Mesendoderm (in vitro differentiated cells): ENCODE data around the gene GAS6.
"Not testable (repeated sequence)": the region's sequence is repeated elsewhere in the genome, so short reads cannot be mapped to it uniquely, and the experiment has no call there.

Experiments used
- DNase-seq: peaks from one replicate; pipeline ENCODE4 v3.0.0; 2013
- H2AK5ac ChIP-seq: 2 replicates; pipeline ENCODE4 v1.6.1; 2013; ENCODE audit warnings: low read length, inconsistent platforms
- H2BK120ac ChIP-seq: 2 replicates; pipeline ENCODE4 v1.6.1; 2013; ENCODE audit warnings: low read depth, mild to moderate bottlenecking, low read length, moderate library complexity, mixed read lengths
- H2BK15ac ChIP-seq: replicated peaks from 2 replicates; pipeline ENCODE4 v1.6.1; 2013; ENCODE audit warnings: low read depth, mild to moderate bottlenecking, moderate library complexity
- H2BK5ac ChIP-seq: 2 replicates; pipeline ENCODE4 v1.6.1; 2013; ENCODE audit warnings: low read length, inconsistent platforms
- H3K18ac ChIP-seq: 2 replicates; pipeline ENCODE4 v1.6.1; 2013; ENCODE audit warnings: mild to moderate bottlenecking, low read length, mixed read lengths
- H3K23ac ChIP-seq: one replicate; pipeline ENCODE4 v1.6.1; 2013; ENCODE audit warnings: low read length
- H3K27ac ChIP-seq: 2 replicates; pipeline ENCODE4 v1.5.1; 2013; ENCODE audit warnings: low read depth, mild to moderate bottlenecking, inconsistent platforms, low read length, moderate library complexity
- H3K27me3 ChIP-seq: 2 replicates; pipeline ENCODE4 v1.6.1; 2013; ENCODE audit warnings: low read length, control low read depth, mild to moderate bottlenecking, inconsistent platforms; ENCODE audit not compliant: insufficient read depth, poor library complexity
- H3K36me3 ChIP-seq: 2 replicates; pipeline ENCODE4 v1.6.1; 2013; ENCODE audit warnings: low read length, inconsistent platforms; ENCODE audit not compliant: control insufficient read depth, insufficient read depth
- H3K4ac ChIP-seq: one replicate; pipeline ENCODE4 v1.6.1; 2013; ENCODE audit warnings: low read depth, mild to moderate bottlenecking, low read length, moderate library complexity
- H3K4me1 ChIP-seq: 2 replicates; pipeline ENCODE4 v1.6.1; 2013; ENCODE audit warnings: low read depth, low read length, inconsistent platforms; ENCODE audit not compliant: control insufficient read depth
- H3K4me2 ChIP-seq: 2 replicates; pipeline ENCODE4 v1.6.1; 2013; ENCODE audit warnings: low read length
- H3K4me3 ChIP-seq: 2 replicates; pipeline ENCODE4 v1.5.1; 2013; ENCODE audit warnings: mild to moderate bottlenecking, low read length
- H3K56ac ChIP-seq: one replicate; pipeline ENCODE4 v1.6.1; 2013; ENCODE audit warnings: low read length
- H3K79me1 ChIP-seq: 2 replicates; pipeline ENCODE4 v1.6.1; 2013; ENCODE audit warnings: low read length, inconsistent platforms
- H3K79me2 ChIP-seq: 2 replicates; pipeline ENCODE4 v1.6.1; 2013; ENCODE audit warnings: mild to moderate bottlenecking, low read length; ENCODE audit not compliant: control insufficient read depth, insufficient read depth
- H3K9ac ChIP-seq: 2 replicates; pipeline ENCODE4 v1.6.1; 2013; ENCODE audit warnings: low read length, inconsistent platforms
- H4K5ac ChIP-seq: one replicate; pipeline ENCODE4 v1.6.1; 2013; ENCODE audit warnings: low read length
- H4K8ac ChIP-seq: one replicate; pipeline ENCODE4 v1.6.1; 2013; ENCODE audit warnings: low read depth, mild to moderate bottlenecking, control low read depth, low read length, moderate library complexity
- WGBS: extraction: QIAGEN DNeasy Blood & Tissue Kit; methylation state at CpG from one replicate; pipeline ENCODE4 v1.1.7; 2013; ENCODE audit warnings: low lambda C conversion rate, missing lambda C conversion rate; ENCODE audit not compliant: insufficient coverage; ENCODE audit errors: extremely low coverage; 5-methylcytosine and 5-hydroxymethylcytosine counted together

GAS6 gene

DNA sequence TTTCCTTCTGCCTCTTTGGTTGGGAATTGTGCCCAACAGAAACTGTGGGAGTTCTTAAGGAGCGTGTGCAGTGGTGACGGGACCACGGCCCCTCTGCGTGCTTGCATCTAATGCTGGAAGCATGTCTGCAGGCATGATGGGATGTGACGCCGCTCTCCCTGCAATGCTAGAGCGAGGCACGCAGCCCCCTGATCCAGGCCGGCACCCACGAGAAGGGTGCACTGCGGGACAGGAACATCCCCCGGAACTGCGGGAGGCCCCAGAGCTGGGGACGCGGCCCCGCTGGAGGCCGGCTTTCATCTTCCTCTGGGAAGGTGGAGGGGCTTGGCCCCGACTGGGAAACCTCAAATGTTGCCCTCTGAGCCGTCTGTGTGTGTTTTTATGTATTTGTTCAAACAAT, 72.1 kb downstream of the GAS6 start:
- no peak overlapping the region for H4K8ac ChIP-seq
- no peak overlapping the region for H2BK15ac ChIP-seq
- H3K18ac ChIP-seq: no peak overlapping the region
- no peak overlapping the region for H3K23ac ChIP-seq
- no peaks in the 10 kb centered on the region for H3K79me2 ChIP-seq
- no peak overlapping the region for H3K4me2 ChIP-seq
- H3K4ac ChIP-seq: no peak overlapping the region
- no peak overlapping the region for H3K56ac ChIP-seq
- H4K5ac ChIP-seq: no peak overlapping the region
- H2BK120ac ChIP-seq: no peak overlapping the region
- no peak overlapping the region for H2AK5ac ChIP-seq
- H3K4me3 ChIP-seq: no peak overlapping the region
- no peaks in the 10 kb centered on the region for H3K79me1 ChIP-seq
- no peak overlapping the region for H3K27ac ChIP-seq
- H3K36me3 ChIP-seq: no peaks in the 10 kb centered on the region
- no CpG with 5 or more reads among the region's 19 CpGs for WGBS
- H2BK5ac ChIP-seq: no peak overlapping the region
- no peak overlapping the region for H3K9ac ChIP-seq
- H3K27me3 ChIP-seq: no peaks in the 10 kb centered on the region
- no peak for DNase-seq
- H3K4me1 ChIP-seq: no peaks in the 10 kb centered on the region

DNA sequence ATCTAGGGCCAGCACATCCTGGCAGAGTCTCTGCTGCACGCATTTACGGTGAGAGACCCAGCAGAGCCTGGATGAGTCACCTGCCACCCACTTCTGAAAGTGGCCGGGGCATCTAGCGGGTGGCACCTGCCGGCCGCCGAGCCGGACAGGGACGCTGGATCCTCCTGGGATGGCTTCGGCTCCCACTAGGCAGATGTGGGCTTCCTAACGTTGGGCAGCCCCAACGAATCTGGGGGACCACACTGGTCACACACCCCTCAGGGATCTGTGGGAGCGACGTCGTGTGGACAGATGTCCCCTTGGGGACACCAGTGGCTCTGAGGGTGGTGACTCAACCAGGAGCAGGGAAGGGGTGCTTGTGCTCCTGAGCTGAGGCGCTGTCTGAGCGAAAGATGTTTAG, 72.7 kb downstream of the GAS6 start:
- Histone ChIP-seq H3K4me3 (no peak overlapping the region), H3K79me1 (no peaks in the 10 kb centered on the region), H3K4me2 (no peak overlapping the region), H3K27me3 (no peaks in the 10 kb centered on the region), H3K56ac (no peak overlapping the region), H2BK120ac (no peak overlapping the region), H2AK5ac (no peak overlapping the region), H4K8ac (no peak overlapping the region), H4K5ac (no peak overlapping the region), H3K27ac (no peak overlapping the region), H2BK15ac (no peak overlapping the region), H2BK5ac (no peak overlapping the region), H3K4me1 (no peaks in the 10 kb centered on the region), H3K9ac (no peak overlapping the region), H3K4ac (no peak overlapping the region), H3K36me3 (no peaks in the 10 kb centered on the region), H3K79me2 (no peaks in the 10 kb centered on the region), H3K18ac (no peak overlapping the region), H3K23ac (no peak overlapping the region)
- no CpG with 5 or more reads among the region's 17 CpGs for WGBS
- no peak for DNase-seq

DNA sequence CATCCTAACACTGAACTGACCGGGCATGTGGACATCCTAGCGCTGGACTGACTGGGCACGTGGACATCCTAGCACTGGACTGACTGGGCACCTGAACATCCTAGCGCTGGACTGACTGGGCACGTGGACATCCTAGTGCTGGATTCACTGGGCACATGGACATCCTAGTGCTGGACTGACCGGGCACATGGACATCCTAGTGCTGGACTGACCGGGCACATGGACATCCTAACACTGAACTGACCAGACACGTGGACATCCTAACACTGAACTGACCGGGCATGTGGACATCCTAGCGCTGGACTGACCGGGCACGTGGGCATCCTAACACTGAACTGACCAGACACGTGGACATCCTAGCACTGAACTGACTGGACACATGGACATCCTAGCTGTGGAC, 73.9 kb downstream of the GAS6 start:
- not testable (repeated sequence) for H4K8ac ChIP-seq, DNase-seq, H3K4me2 ChIP-seq, H3K27ac ChIP-seq, H2BK5ac ChIP-seq, H3K9ac ChIP-seq, H3K4ac ChIP-seq, H3K36me3 ChIP-seq, H3K79me1 ChIP-seq, H3K4me1 ChIP-seq, H4K5ac ChIP-seq, H3K23ac ChIP-seq, H3K18ac ChIP-seq, H3K27me3 ChIP-seq, H3K56ac ChIP-seq, H2BK15ac ChIP-seq, H2BK120ac ChIP-seq, H2AK5ac ChIP-seq, H3K79me2 ChIP-seq, H3K4me3 ChIP-seq
- no CpG with 5 or more reads among the region's 13 CpGs for WGBS

DNA sequence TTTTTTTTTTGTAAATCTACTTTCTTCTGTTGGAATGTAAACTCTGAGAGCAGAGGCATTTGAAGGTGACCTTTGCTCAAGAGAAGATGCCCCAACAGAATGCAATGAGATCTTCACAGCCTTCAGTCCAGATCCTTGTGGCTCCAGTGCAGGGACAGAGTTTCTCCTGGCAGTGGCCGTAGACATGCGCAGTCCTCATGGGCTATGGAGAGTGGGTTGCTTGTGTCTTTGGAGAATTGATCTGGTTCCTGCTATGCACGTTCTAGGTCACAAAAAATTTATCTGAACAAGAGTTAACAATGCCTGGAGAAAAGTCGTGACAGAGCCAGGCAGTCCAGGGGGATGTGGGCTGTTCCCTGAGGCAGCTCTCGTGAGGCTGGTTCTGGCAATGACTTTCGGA, 74.7 kb downstream of the GAS6 start:
- H3K27ac ChIP-seq: no peak overlapping the region
- H3K4me2 ChIP-seq: no peak overlapping the region
- H3K56ac ChIP-seq: no peak overlapping the region
- H3K79me1 ChIP-seq: no peaks in the 10 kb centered on the region
- H2BK120ac ChIP-seq: no peak overlapping the region
- H4K8ac ChIP-seq: no peak overlapping the region
- H4K5ac ChIP-seq: no peak overlapping the region
- H3K27me3 ChIP-seq: no peaks in the 10 kb centered on the region
- DNase-seq: no peak
- no peak overlapping the region for H3K9ac ChIP-seq
- no peak overlapping the region for H3K4ac ChIP-seq
- H3K23ac ChIP-seq: no peak overlapping the region
- no peaks in the 10 kb centered on the region for H3K36me3 ChIP-seq
- no peak overlapping the region for H2BK5ac ChIP-seq
- H2BK15ac ChIP-seq: no peak overlapping the region
- no peak overlapping the region for H3K4me3 ChIP-seq
- no peaks in the 10 kb centered on the region for H3K4me1 ChIP-seq
- H2AK5ac ChIP-seq: no peak overlapping the region
- no CpG with 5 or more reads among the region's 6 CpGs for WGBS
- no peaks in the 10 kb centered on the region for H3K79me2 ChIP-seq
- H3K18ac ChIP-seq: no peak overlapping the region

DNA sequence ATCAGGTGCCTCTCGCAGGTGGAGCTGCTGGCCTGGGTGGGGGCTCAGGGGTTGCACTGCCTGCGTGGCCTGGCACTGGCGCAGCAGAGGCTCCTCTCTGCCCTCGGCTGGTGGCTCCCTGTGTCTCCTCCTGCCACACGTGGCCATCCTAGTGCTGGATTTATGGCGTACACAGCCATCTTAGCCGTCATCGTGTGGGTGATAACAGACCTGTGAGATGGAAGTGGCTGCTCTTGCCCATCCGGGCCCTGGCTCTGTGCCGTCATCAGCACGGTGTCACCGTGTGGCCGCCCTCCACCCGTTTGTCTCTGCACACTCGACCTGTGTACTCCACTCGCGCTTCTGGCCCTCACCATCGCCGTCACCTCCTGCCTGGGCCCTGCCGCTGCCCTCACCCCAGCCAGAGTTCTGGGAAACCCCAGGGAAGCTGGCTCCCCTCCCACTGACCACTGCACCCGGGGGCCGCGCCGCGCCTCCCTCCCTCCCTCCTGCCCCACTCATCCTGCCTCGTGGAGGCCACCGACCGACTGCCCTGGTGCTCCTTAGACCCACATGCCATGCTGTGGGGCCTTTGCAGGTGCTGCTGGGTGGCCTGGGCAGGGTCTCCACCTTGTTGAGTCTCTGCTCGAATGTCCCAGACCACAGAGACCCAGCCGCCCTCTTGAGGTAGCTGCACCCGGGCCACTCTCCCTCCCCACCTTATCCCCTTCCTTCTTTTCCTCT, 75.3 kb downstream of the GAS6 start:
- Histone ChIP-seq H2AK5ac (no peak overlapping the region), H2BK5ac (no peak overlapping the region), H3K4me2 (no peak overlapping the region), H3K79me1 (no peaks in the 10 kb centered on the region), H3K79me2 (no peaks in the 10 kb centered on the region), H3K4me3 (no peak overlapping the region), H3K4ac (no peak overlapping the region), H3K56ac (no peak overlapping the region), H3K23ac (no peak overlapping the region), H4K8ac (no peak overlapping the region), H3K36me3 (no peaks in the 10 kb centered on the region), H2BK120ac (no peak overlapping the region), H2BK15ac (no peak overlapping the region), H3K9ac (no peak overlapping the region), H3K4me1 (no peaks in the 10 kb centered on the region), H3K27ac (no peak overlapping the region), H3K27me3 (no peaks in the 10 kb centered on the region), H4K5ac (no peak overlapping the region), H3K18ac (no peak overlapping the region)
- no peak for DNase-seq
- WGBS: no CpG with 5 or more reads among the region's 31 CpGs

DNA sequence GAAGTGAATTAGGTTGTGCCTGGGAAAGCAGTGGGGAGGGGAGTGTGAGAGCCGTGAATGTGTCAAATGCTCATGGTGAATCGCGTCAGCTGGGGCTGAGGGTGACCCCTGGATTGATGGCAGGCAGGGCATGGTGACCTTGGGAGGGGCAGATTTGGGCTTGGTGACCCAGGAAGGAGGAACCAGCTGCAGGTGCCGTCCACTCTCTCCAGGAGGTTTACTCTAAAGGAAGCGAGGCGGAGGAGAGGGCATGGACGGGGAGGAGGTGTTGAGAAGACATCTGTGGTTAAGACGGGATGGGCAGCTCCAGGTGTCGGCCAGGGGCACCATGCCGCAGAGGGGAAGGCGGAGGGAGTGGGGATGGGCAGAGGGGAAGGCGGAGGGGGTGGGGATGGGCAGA, 76.2 kb downstream of the GAS6 start:
- Histone ChIP-seq H3K23ac (no peak overlapping the region), H3K79me1 (no peaks in the 10 kb centered on the region), H3K4me3 (no peak overlapping the region), H4K5ac (no peak overlapping the region), H3K4me1 (no peaks in the 10 kb centered on the region), H3K79me2 (no peaks in the 10 kb centered on the region), H3K4me2 (no peak overlapping the region), H4K8ac (no peak overlapping the region), H3K36me3 (no peaks in the 10 kb centered on the region), H2BK15ac (no peak overlapping the region), H2BK120ac (no peak overlapping the region), H2BK5ac (no peak overlapping the region), H3K27ac (no peak overlapping the region), H3K9ac (no peak overlapping the region), H3K56ac (no peak overlapping the region), H3K4ac (no peak overlapping the region), H3K27me3 (no peaks in the 10 kb centered on the region), H3K18ac (no peak overlapping the region), H2AK5ac (no peak overlapping the region)
- DNase-seq: no peak
- no CpG with 5 or more reads among the region's 12 CpGs for WGBS
